Choroid plexus epithelial cell (primary cell): ENCODE results near the gene C6orf132.

Source experiments
- DNase-seq: peaks from one replicate; pipeline ENCODE4 v3.0.0-alpha.2; 2010; ENCODE audit warnings: low read depth
- H3K4me3 ChIP-seq: 2 replicates; pipeline ENCODE4 v1.5.1; 2011; ENCODE audit warnings: low read depth, mild to moderate bottlenecking, control low read depth, low read length, moderate library complexity
- CTCF ChIP-seq: conservative IDR thresholded peaks from 2 replicates; pipeline ENCODE4 v1.5.1; 2011; ENCODE audit warnings: low read depth, mild to moderate bottlenecking, control low read depth, inconsistent platforms, low read length, moderate library complexity

C6orf132 gene

GRCh38 chr6:42105156-42105648 is 37.2 kb downstream of the C6orf132 start:
- DNase-seq: no peak
- no peak overlapping the region for H3K4me3 ChIP-seq
- TF ChIP-seq CTCF: no peak

- TF ChIP-seq CTCF: no peak
- DNase-seq: no peak
- peak overlapping the region; percentile 52 for H3K4me3 ChIP-seq
Observed at GRCh38 chr6:42104804-42105125, 37.7 kb downstream of the C6orf132 start.

GRCh38 chr6:42104095-42104803 is 38.2 kb downstream of the C6orf132 start:
- peak; percentile 82 for DNase-seq
- H3K4me3 ChIP-seq: peak overlapping the region; percentile 52
- TF ChIP-seq CTCF: peak; percentile 84

GRCh38 chr6:42103753-42104094 is 38.7 kb downstream of the C6orf132 start:
- no peak overlapping the region for H3K4me3 ChIP-seq
- no peak for DNase-seq
- TF ChIP-seq CTCF: no peak

- H3K4me3 ChIP-seq: no peak overlapping the region
- no peak for TF ChIP-seq CTCF
- DNase-seq: no peak
Observed at GRCh38 chr6:42103216-42103615, 39.2 kb downstream of the C6orf132 start.

GRCh38 chr6:42101186-42101657 is 41.2 kb downstream of the C6orf132 start:
- DNase-seq: peak; percentile 49
- TF ChIP-seq CTCF: no peak
- no peak overlapping the region for H3K4me3 ChIP-seq
